ENCODE measurements around the gene SPATC1L. TPM values are rescaled to one million over a fixed set of nuclear protein-coding genes. Genes with fewer than 3 reads are reported as not detected.
A peak's percentile ranks its signal among the peaks of the same experiment; 100 is the strongest.
"Not testable (repeated sequence)": the region's sequence is repeated elsewhere in the genome, so short reads cannot be mapped to it uniquely, and the experiment has no call there.

Gene SPATC1L
- total RNA-seq, 1 donor from 2014 or later, result 58.7 TPM

- DNase-seq, result no peak
- H3K36me3 Mint-ChIP-seq (ENCODE audit: unreplicated experiment), result peaks cover 35% of the 10 kb centered on the region
- TF ChIP-seq, protein P1, sequence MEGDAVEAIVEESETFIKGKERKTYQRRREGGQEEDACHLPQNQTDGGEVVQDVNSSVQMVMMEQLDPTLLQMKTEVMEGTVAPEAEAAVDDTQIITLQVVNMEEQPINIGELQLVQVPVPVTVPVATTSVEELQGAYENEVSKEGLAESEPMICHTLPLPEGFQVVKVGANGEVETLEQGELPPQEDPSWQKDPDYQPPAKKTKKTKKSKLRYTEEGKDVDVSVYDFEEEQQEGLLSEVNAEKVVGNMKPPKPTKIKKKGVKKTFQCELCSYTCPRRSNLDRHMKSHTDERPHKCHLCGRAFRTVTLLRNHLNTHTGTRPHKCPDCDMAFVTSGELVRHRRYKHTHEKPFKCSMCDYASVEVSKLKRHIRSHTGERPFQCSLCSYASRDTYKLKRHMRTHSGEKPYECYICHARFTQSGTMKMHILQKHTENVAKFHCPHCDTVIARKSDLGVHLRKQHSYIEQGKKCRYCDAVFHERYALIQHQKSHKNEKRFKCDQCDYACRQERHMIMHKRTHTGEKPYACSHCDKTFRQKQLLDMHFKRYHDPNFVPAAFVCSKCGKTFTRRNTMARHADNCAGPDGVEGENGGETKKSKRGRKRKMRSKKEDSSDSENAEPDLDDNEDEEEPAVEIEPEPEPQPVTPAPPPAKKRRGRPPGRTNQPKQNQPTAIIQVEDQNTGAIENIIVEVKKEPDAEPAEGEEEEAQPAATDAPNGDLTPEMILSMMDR (IDR thresholded peaks at IDR 0.05; ENCODE audit: partially characterized antibody, unreplicated experiment), result no peak
- peaks cover 14% of the 10 kb centered on the region for H3K27me3 Mint-ChIP-seq (ENCODE audit: unreplicated experiment)
- no peak overlapping the region for H3K27ac Mint-ChIP-seq (ENCODE audit: unreplicated experiment)
- peaks cover 16% of the 10 kb centered on the region for H3K9me3 Mint-ChIP-seq (ENCODE audit: unreplicated experiment)
- H3K4me1 Mint-ChIP-seq (ENCODE audit: low read depth, unreplicated experiment), result peaks cover 11% of the 10 kb centered on the region
- no peak overlapping the region for H3K4me3 Mint-ChIP-seq (ENCODE audit: unreplicated experiment)
Measured at GRCh38 chr21:46173573-46173972, 10.7 kb downstream of the SPATC1L start.

GRCh38 chr21:46172863-46173528 is 11.3 kb downstream of the SPATC1L start:
- Mint-ChIP-seq H3K4me3 (ENCODE audit: unreplicated experiment) (no peak overlapping the region), H3K27ac (ENCODE audit: unreplicated experiment) (no peak overlapping the region), H3K27me3 (ENCODE audit: unreplicated experiment) (peaks cover 14% of the 10 kb centered on the region), H3K36me3 (ENCODE audit: unreplicated experiment) (peaks cover 31% of the 10 kb centered on the region), H3K4me1 (ENCODE audit: low read depth, unreplicated experiment) (peaks cover 11% of the 10 kb centered on the region), H3K9me3 (ENCODE audit: unreplicated experiment) (peaks cover 15% of the 10 kb centered on the region)
- DNase-seq, result no peak
- TF ChIP-seq, protein P1 (IDR thresholded peaks at IDR 0.05; ENCODE audit: partially characterized antibody, unreplicated experiment), result no peak

GRCh38 chr21:46171996-46172862 is 12.0 kb downstream of the SPATC1L start:
- Mint-ChIP-seq H3K27ac (ENCODE audit: unreplicated experiment) (peak overlapping the region; percentile 16), H3K4me1 (ENCODE audit: low read depth, unreplicated experiment) (peaks cover 11% of the 10 kb centered on the region), H3K36me3 (ENCODE audit: unreplicated experiment) (peaks cover 30% of the 10 kb centered on the region), H3K27me3 (ENCODE audit: unreplicated experiment) (peaks cover 17% of the 10 kb centered on the region), H3K4me3 (ENCODE audit: unreplicated experiment) (no peak overlapping the region), H3K9me3 (ENCODE audit: unreplicated experiment) (peaks cover 15% of the 10 kb centered on the region)
- TF ChIP-seq, protein P1 (IDR thresholded peaks at IDR 0.05; ENCODE audit: partially characterized antibody, unreplicated experiment), result no peak
- no peak for DNase-seq

DNA sequence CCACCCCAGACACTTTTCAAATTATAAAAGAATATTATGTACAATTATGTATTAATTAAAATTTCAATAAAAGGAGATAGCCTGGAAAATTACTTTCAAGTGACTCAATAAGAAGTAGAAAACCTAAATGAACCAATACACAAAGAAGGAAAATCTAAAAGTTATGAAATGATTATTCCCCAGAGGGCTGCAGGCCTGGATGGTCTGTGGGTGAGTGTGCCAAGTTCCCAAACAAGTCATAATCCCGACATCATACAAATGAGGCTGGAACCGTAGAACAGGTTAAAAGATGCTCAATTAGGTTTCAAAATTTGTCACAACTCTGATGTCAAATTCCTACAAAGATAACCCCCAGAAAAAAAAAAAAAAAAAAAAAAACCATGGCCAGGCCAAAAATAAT is 12.7 kb downstream of the SPATC1L start:
- peaks cover 11% of the 10 kb centered on the region for H3K4me1 Mint-ChIP-seq (ENCODE audit: low read depth, unreplicated experiment)
- peaks cover 23% of the 10 kb centered on the region for H3K36me3 Mint-ChIP-seq (ENCODE audit: unreplicated experiment)
- no peak overlapping the region for H3K4me3 Mint-ChIP-seq (ENCODE audit: unreplicated experiment)
- DNase-seq, result no peak
- peaks cover 17% of the 10 kb centered on the region for H3K27me3 Mint-ChIP-seq (ENCODE audit: unreplicated experiment)
- TF ChIP-seq, protein P1 (IDR thresholded peaks at IDR 0.05; ENCODE audit: partially characterized antibody, unreplicated experiment), result no peak
- peaks cover 15% of the 10 kb centered on the region for H3K9me3 Mint-ChIP-seq (ENCODE audit: unreplicated experiment)
- H3K27ac Mint-ChIP-seq (ENCODE audit: unreplicated experiment), result peak overlapping the region; percentile 7

DNA sequence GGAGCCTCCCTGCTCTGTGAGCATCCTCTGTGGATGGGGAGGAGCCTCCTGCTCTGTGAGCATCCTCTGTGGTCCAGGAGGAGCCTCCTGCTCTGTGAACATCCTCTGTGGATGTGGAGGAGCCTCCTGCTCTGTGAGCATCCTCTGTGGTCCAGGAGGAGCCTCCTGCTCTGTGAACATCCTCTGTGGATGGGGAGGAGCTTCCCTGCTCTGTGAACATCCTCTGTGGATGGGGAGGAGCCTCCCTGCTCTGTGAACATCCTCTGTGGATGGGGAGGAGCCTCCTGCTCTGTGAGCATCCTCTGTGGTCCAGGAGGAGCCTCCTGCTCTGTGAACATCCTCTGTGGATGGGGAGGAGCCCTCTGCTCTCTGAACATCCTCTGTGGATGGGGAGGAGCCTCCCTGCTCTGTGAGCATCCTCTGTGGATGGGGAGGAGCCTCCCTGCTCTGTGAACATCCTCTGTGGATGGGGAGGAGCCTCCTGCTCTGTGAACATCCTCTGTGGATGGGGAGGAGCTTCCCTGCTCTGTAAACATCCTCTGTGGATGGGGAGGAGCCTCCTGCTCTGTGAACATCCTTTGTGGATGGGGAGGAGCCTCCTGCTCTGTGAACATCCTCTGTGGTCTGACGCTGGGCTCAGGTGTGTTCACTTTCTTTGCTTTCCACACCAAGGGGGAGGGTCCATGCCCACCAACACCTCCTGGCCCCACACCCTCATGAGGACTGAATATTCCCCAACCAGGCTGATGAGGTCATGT is 13.6 kb downstream of the SPATC1L start:
- Mint-ChIP-seq H3K27ac (ENCODE audit: unreplicated experiment) (peak overlapping the region; percentile 79), H3K9me3 (ENCODE audit: unreplicated experiment) (peaks cover 12% of the 10 kb centered on the region), H3K27me3 (ENCODE audit: unreplicated experiment) (peaks cover 17% of the 10 kb centered on the region), H3K36me3 (ENCODE audit: unreplicated experiment) (peaks cover 18% of the 10 kb centered on the region), H3K4me1 (ENCODE audit: low read depth, unreplicated experiment) (peaks cover 11% of the 10 kb centered on the region), H3K4me3 (ENCODE audit: unreplicated experiment) (peak overlapping the region; percentile 54)
- not testable (repeated sequence) for DNase-seq

All from glutamatergic neuron (in vitro differentiated cells).